Measurements from ENCODE around the gene PZP. TPM values are rescaled to one million over a fixed set of nuclear protein-coding genes. Genes with fewer than 3 reads are reported as not detected.

PZP gene
- total and polyA plus RNA-seq, 2 of the 13 experiments (the other 11 are each of a cell fraction or from before 2014, with no cell fraction given), result 0.07 to 0.89 TPM

GRCh38 chr12:9113987-9114309 lies 94.2 kb downstream of the PZP start (continued):
- peak in 1 of 2 experiments; percentile 29; a peak in 1 of 4 replicates for TF ChIP-seq HMGXB4 (CRISPR knock-in tag; IDR thresholded peaks at IDR 0.05; ENCODE audit: borderline replicate concordance in 1 of 2, low read depth in 1 of 2)
- TF ChIP-seq ZNF788 (CRISPR knock-in tag; IDR thresholded peaks at IDR 0.05; ENCODE audit: borderline replicate concordance), result no peak
- no peak for TF ChIP-seq ZNF577 (CRISPR knock-in tag; IDR thresholded peaks at IDR 0.05; ENCODE audit: borderline replicate concordance, low read depth)
- TF ChIP-seq SYNCRIP (IDR thresholded peaks at IDR 0.05; ENCODE audit: insufficient read depth, low read depth, low read length), result no peak
- TF ChIP-seq RARA (CRISPR knock-in tag; IDR thresholded peaks at IDR 0.05), result peak; percentile 76
- TF ChIP-seq NR2F6 (IDR thresholded peaks at IDR 0.05), result peak; percentile 72
- TF ChIP-seq NR2F6 (CRISPR knock-in tag; IDR thresholded peaks at IDR 0.05), result peak; percentile 38; the same call in 1 of the 2 replicates
- TF ChIP-seq ZBTB4 (CRISPR knock-in tag; IDR thresholded peaks at IDR 0.05; ENCODE audit: borderline replicate concordance), result no peak
- TF ChIP-seq ZNF784 (CRISPR knock-in tag; IDR thresholded peaks at IDR 0.05; ENCODE audit: borderline replicate concordance), result no peak
- no peak for TF ChIP-seq PHF21A (CRISPR knock-in tag; IDR thresholded peaks at IDR 0.05)
- peak; percentile 28; the same call in 1 of the 2 replicates for TF ChIP-seq TFDP1 (CRISPR knock-in tag; IDR thresholded peaks at IDR 0.05; ENCODE audit: borderline replicate concordance)
- peak; percentile 61; the same call in 1 of the 2 replicates for TF ChIP-seq TEF (CRISPR knock-in tag; IDR thresholded peaks at IDR 0.05)
- peak; percentile 74 to 78 for TF ChIP-seq POLR2A (IDR thresholded peaks at IDR 0.05; ENCODE audit: insufficient read depth in 1 of 2, low read depth in 2 of 2, low read length in 2 of 2)
- no peak for TF ChIP-seq ZNF24 (IDR thresholded peaks at IDR 0.05)
- peak; percentile 84 for TF ChIP-seq POLR2G (IDR thresholded peaks at IDR 0.05; ENCODE audit: low read depth, low read length)
- TF ChIP-seq MED8 (CRISPR knock-in tag; IDR thresholded peaks at IDR 0.05; ENCODE audit: insufficient replicate concordance), result peak; percentile 40
